Measurements from ENCODE around the gene SOX5. TPM values are rescaled to one million over a fixed set of nuclear protein-coding genes. Genes with fewer than 3 reads are reported as not detected.

SOX5 gene
- total RNA-seq, 1 experiment from 2014 or later = 3.1 TPM

- Histone ChIP-seq H2BK20ac (ENCODE audit: low read depth, low read length, poor library complexity, severe bottlenecking) (no peak overlapping the region), H3K18ac (ENCODE audit: insufficient read length, low read depth, low read length) (no peak overlapping the region), H3K4me2 (ENCODE audit: insufficient read depth, insufficient read length, low read length) (no peak overlapping the region), H3K79me2 (ENCODE audit: insufficient read depth, low read length) (no peaks in the 10 kb centered on the region), H3K27ac (ENCODE audit: insufficient read length, low read depth, low read length) (no peak overlapping the region), H2AK5ac (ENCODE audit: insufficient read length, low read length) (no peak overlapping the region), H3K27me3 (ENCODE audit: insufficient read depth, low read length) (no peaks in the 10 kb centered on the region), H4K20me1 (ENCODE audit: control insufficient read depth, insufficient read depth, insufficient read length) (no peaks in the 10 kb centered on the region), H4K8ac (replicated peaks; ENCODE audit: insufficient read length, low read depth, low read length) (no peak overlapping the region), H2BK5ac (ENCODE audit: insufficient read length, low read length) (no peak overlapping the region), H4K5ac (ENCODE audit: insufficient read length, low read depth, low read length) (no peak overlapping the region), H2BK15ac (ENCODE audit: low read depth, low read length) (no peak overlapping the region), H3K4ac (ENCODE audit: low read depth, low read length) (no peak overlapping the region), H3K4me1 (ENCODE audit: insufficient read depth, low read length) (peaks cover 3% of the 10 kb centered on the region; the same call in 1 of the 2 replicates), H3K9me3 (ENCODE audit: control insufficient read depth, low read depth, low read length) (no peaks in the 10 kb centered on the region), H3K23me2 (ENCODE audit: insufficient read length, low read depth, low read length, poor library complexity, severe bottlenecking) (no peaks in the 10 kb centered on the region), H3K79me1 (ENCODE audit: insufficient read depth, low read depth, low read length, poor library complexity, severe bottlenecking) (no peaks in the 10 kb centered on the region), H2BK12ac (ENCODE audit: insufficient read length, low read depth, low read length) (no peak overlapping the region), H4K91ac (ENCODE audit: insufficient read length, low read depth, low read length) (no peak overlapping the region), H3T11ph (ENCODE audit: low read length) (no peak overlapping the region), H3K56ac (ENCODE audit: insufficient read length, low read depth, low read length) (no peak overlapping the region), H3K23ac (ENCODE audit: insufficient read length, low read depth, low read length) (no peak overlapping the region), H3K14ac (ENCODE audit: insufficient read depth, low read length) (no peak overlapping the region), H2BK120ac (ENCODE audit: low read depth, low read length, poor library complexity, severe bottlenecking) (no peak overlapping the region), H2AFZ (ENCODE audit: low read length) (no peak overlapping the region), H3K9ac (ENCODE audit: extremely low read depth, insufficient read length, low read length) (no peak overlapping the region)
- no peak for TF ChIP-seq CTCF (conservative IDR thresholded peaks at IDR 0.05)
- Mint-ChIP-seq H3K4me3 (no peak overlapping the region), H3K4me1 (peaks cover 30 to 31% of the 10 kb centered on the region in 2 experiments), H3K36me3 (ENCODE audit: insufficient read depth in 1 of 3, low read depth in 3 of 3) (peaks cover 0 to 5% (median 4%) of the 10 kb centered on the region in 3 experiments; a peak in 3 of 7 replicates), H3K27me3 (ENCODE audit: low read depth) (no peaks in the 10 kb centered on the region; the same call in 1 of the 2 replicates), H3K9me3 (peaks cover 4 to 6% of the 10 kb centered on the region in 2 experiments; a peak in 4 of 5 replicates), H3K27ac (peak overlapping the region; percentile 34 to 66 (median 35); a peak in 1 of 7 replicates)
- WGBS (ENCODE audit: extremely low coverage, insufficient read length, low lambda C conversion rate) = no CpG with 5 or more reads among the region's 2 CpGs
- DNase-seq = no peak
These were observed 445.9 kb downstream of the SOX5 start for GRCh38 chr12:23503544-23503943.

Measured in H9 (cell line).